HS-5 (cell line): ENCODE data around the gene METRNL.

Experiments used
- DNase-seq: peaks from one replicate; pipeline ENCODE4 v3.0.0-alpha.2; 2012; ENCODE audit warnings: low read depth

Gene METRNL

GRCh38 chr17:83092931-83093330, 13.5 kb downstream of the METRNL start:
- DNase-seq, result no peak

- DNase-seq, result no peak
These were observed 14.1 kb downstream of the METRNL start for GRCh38 chr17:83093506-83093905.

- no peak for DNase-seq
These were observed 14.9 kb downstream of the METRNL start for GRCh38 chr17:83094291-83094690.

- no peak for DNase-seq
These were observed 15.6 kb downstream of the METRNL start for GRCh38 chr17:83095016-83095415.

- DNase-seq, result no peak
These were observed 17.2 kb downstream of the METRNL start for GRCh38 chr17:83096401-83097224.

GRCh38 chr17:83097831-83098230, 18.4 kb downstream of the METRNL start:
- DNase-seq, result no peak

GRCh38 chr17:83098241-83099085, 19.1 kb downstream of the METRNL start:
- DNase-seq, result no peak

- no peak for DNase-seq
These were observed 19.7 kb downstream of the METRNL start for GRCh38 chr17:83099086-83099555.

GRCh38 chr17:83099570-83100181, 20.3 kb downstream of the METRNL start:
- no peak for DNase-seq

GRCh38 chr17:83100220-83100852, 20.9 kb downstream of the METRNL start:
- DNase-seq, result no peak

- no peak for DNase-seq
These were observed 21.5 kb downstream of the METRNL start for GRCh38 chr17:83100853-83101391.

GRCh38 chr17:83101805-83102480, 22.5 kb downstream of the METRNL start:
- DNase-seq, result no peak

- DNase-seq, result no peak
These were observed 24.0 kb downstream of the METRNL start for GRCh38 chr17:83103200-83103942.

GRCh38 chr17:83103943-83104311, 24.5 kb downstream of the METRNL start:
- DNase-seq, result no peak

GRCh38 chr17:83104577-83105505, 25.4 kb downstream of the METRNL start:
- DNase-seq, result no peak

- no peak for DNase-seq
These were observed 26.1 kb downstream of the METRNL start for GRCh38 chr17:83105512-83105911.

GRCh38 chr17:83106056-83106588, 26.7 kb downstream of the METRNL start:
- no peak for DNase-seq

- DNase-seq, result no peak
These were observed 27.7 kb downstream of the METRNL start for GRCh38 chr17:83106913-83107655.
